Measurements from ENCODE around the gene SEC16B. TPM values are rescaled to one million over a fixed set of nuclear protein-coding genes. Genes with fewer than 3 reads are reported as not detected.

SEC16B gene
- total and polyA plus RNA-seq, 10 donors, result 2.9 to 15.4 (median 7.8) TPM

GRCh38 chr1:177935638-177936415 lies 34.0 kb downstream of the SEC16B start:
- Histone ChIP-seq H3K9me3 (no peaks in the 10 kb centered on the region), H3K36me3 (peaks cover 0 to 43% (median 0%) of the 10 kb centered on the region in 6 donors), H3K27ac (no peak overlapping the region), H3K27me3 (replicated peaks in 1 of 7) (no peaks in the 10 kb centered on the region), H3K4me3 (no peak overlapping the region), H3K4me1 (no peaks in the 10 kb centered on the region)
- no peak for DNase-seq
- intact Hi-C loops (cut with DNase I; ENCODE audit: low total_unique reads), result no loop called here
- 79 to 90% (median 86%) methylated on average over 8 of the region's 8 CpGs for WGBS, 5 donors
- TF ChIP-seq POLR2AphosphoS5 (IDR thresholded peaks at IDR 0.05) (no peak), POLR2A (IDR thresholded peaks at IDR 0.05) (no peak), CTCF (IDR thresholded peaks at IDR 0.05 in 8 of 11, conservative IDR thresholded peaks at IDR 0.05 in 3 of 11) (no peak)

- Histone ChIP-seq H3K36me3 (peaks cover 0 to 35% (median 0%) of the 10 kb centered on the region in 6 donors), H3K27me3 (replicated peaks in 1 of 7) (no peaks in the 10 kb centered on the region), H3K27ac (no peak overlapping the region), H3K4me1 (no peaks in the 10 kb centered on the region), H3K4me3 (no peak overlapping the region), H3K9me3 (no peaks in the 10 kb centered on the region)
- no peak for DNase-seq
- TF ChIP-seq POLR2A (IDR thresholded peaks at IDR 0.05), result no peak
- TF ChIP-seq POLR2AphosphoS5 (IDR thresholded peaks at IDR 0.05), result no peak
- no peak for TF ChIP-seq CTCF (IDR thresholded peaks at IDR 0.05 in 8 of 11, conservative IDR thresholded peaks at IDR 0.05 in 3 of 11)
- intact Hi-C loops (cut with DNase I; ENCODE audit: low total_unique reads), result no loop called here
- WGBS, 5 donors, result 67 to 90% (median 85%) methylated on average over 3 of the region's 3 CpGs
Observed at GRCh38 chr1:177934927-177935326, 34.9 kb downstream of the SEC16B start.

GRCh38 chr1:177934461-177934860 lies 35.4 kb downstream of the SEC16B start:
- no peaks in the 10 kb centered on the region for H3K9me3 ChIP-seq
- WGBS, 5 donors, result 84 to 94% (median 94%) methylated on average over 3 of the region's 3 CpGs
- H3K27ac ChIP-seq, result no peak overlapping the region
- H3K4me3 ChIP-seq, result no peak overlapping the region
- TF ChIP-seq CTCF (IDR thresholded peaks at IDR 0.05 in 8 of 11, conservative IDR thresholded peaks at IDR 0.05 in 3 of 11) (no peak), POLR2A (IDR thresholded peaks at IDR 0.05) (no peak), POLR2AphosphoS5 (IDR thresholded peaks at IDR 0.05) (no peak)
- no peaks in the 10 kb centered on the region for H3K27me3 ChIP-seq (replicated peaks in 1 of 7)
- DNase-seq, result no peak
- no peaks in the 10 kb centered on the region for H3K4me1 ChIP-seq
- H3K36me3 ChIP-seq, result peaks cover 0 to 35% (median 0%) of the 10 kb centered on the region in 6 donors
- intact Hi-C loops (cut with DNase I; ENCODE audit: low total_unique reads), result no loop called here

GRCh38 chr1:177933881-177934280 lies 36.0 kb downstream of the SEC16B start:
- no peak for DNase-seq
- WGBS, 5 donors, result 32 to 47% (median 43%) methylated on average over 1 of the region's 1 CpG
- Histone ChIP-seq H3K4me3 (no peak overlapping the region), H3K9me3 (no peaks in the 10 kb centered on the region), H3K27ac (no peak overlapping the region), H3K36me3 (peaks cover 0 to 37% (median 0%) of the 10 kb centered on the region in 6 donors), H3K27me3 (replicated peaks in 1 of 7) (no peaks in the 10 kb centered on the region), H3K4me1 (no peaks in the 10 kb centered on the region)
- TF ChIP-seq POLR2AphosphoS5 (IDR thresholded peaks at IDR 0.05) (no peak), CTCF (IDR thresholded peaks at IDR 0.05 in 8 of 11, conservative IDR thresholded peaks at IDR 0.05 in 3 of 11) (no peak), POLR2A (IDR thresholded peaks at IDR 0.05) (no peak)
- intact Hi-C loops (cut with DNase I; ENCODE audit: low total_unique reads), result no loop called here
